HG03571 (cell line): ENCODE results near the gene MYRIP.
"Not testable (repeated sequence)": the region's sequence is repeated elsewhere in the genome, so short reads cannot be mapped to it uniquely, and the experiment has no call there.

Source experiments
- ATAC-seq: cut with Tn5 transposase; IDR thresholded peaks from one replicate; pipeline ENCODE4 v1.9.1; 2021; ENCODE audit not compliant: unreplicated experiment

MYRIP gene

GRCh38 chr3:40264451-40264850, 455.0 kb downstream of the MYRIP start:
- no peak for ATAC-seq

- no peak for ATAC-seq
These were observed 455.8 kb downstream of the MYRIP start for GRCh38 chr3:40265181-40265580.

- ATAC-seq: no peak
These were observed 458.7 kb downstream of the MYRIP start for GRCh38 chr3:40267937-40268724.

GRCh38 chr3:40268802-40269524, 459.6 kb downstream of the MYRIP start:
- no peak for ATAC-seq

GRCh38 chr3:40278791-40279190, 469.4 kb downstream of the MYRIP start:
- ATAC-seq: no peak

GRCh38 chr3:40281995-40282394, 472.6 kb downstream of the MYRIP start:
- no peak for ATAC-seq

- ATAC-seq: not testable (repeated sequence)
These were observed 473.6 kb downstream of the MYRIP start for GRCh38 chr3:40283057-40283456.

GRCh38 chr3:40287248-40287647, 477.8 kb downstream of the MYRIP start:
- no peak for ATAC-seq

GRCh38 chr3:40290396-40290795, 481.0 kb downstream of the MYRIP start:
- no peak for ATAC-seq

- ATAC-seq: no peak
These were observed 482.1 kb downstream of the MYRIP start for GRCh38 chr3:40291471-40291870.

GRCh38 chr3:40292637-40293349, 483.4 kb downstream of the MYRIP start:
- no peak for ATAC-seq

- ATAC-seq: no peak
These were observed 485.0 kb downstream of the MYRIP start for GRCh38 chr3:40294434-40294833.

GRCh38 chr3:40298075-40298474, 488.7 kb downstream of the MYRIP start:
- ATAC-seq: no peak

- no peak for ATAC-seq
These were observed 489.8 kb downstream of the MYRIP start for GRCh38 chr3:40299130-40299720.

- ATAC-seq: no peak
These were observed 490.4 kb downstream of the MYRIP start for GRCh38 chr3:40299721-40300335.

GRCh38 chr3:40302784-40303183, 493.4 kb downstream of the MYRIP start:
- ATAC-seq: no peak

GRCh38 chr3:40304352-40304751, 494.9 kb downstream of the MYRIP start:
- ATAC-seq: no peak

GRCh38 chr3:40306336-40306735, 496.9 kb downstream of the MYRIP start:
- no peak for ATAC-seq

GRCh38 chr3:40307176-40307575, 497.8 kb downstream of the MYRIP start:
- ATAC-seq: no peak

- ATAC-seq: no peak
These were observed 499.5 kb downstream of the MYRIP start for GRCh38 chr3:40308725-40309417.
